H9 (cell line): ENCODE measurements around the gene TENM3. TPM values are rescaled to one million over a fixed set of nuclear protein-coding genes. Genes with fewer than 3 reads are reported as not detected.

ENCODE experiments used
- DNase-seq: peaks from one replicate; pipeline ENCODE4 v3.0.0-alpha.2; 2017
- H2AFZ ChIP-seq: one replicate; pipeline ENCODE4 v1.6.1; 2013; ENCODE audit warnings: mild to moderate bottlenecking, low read length, control low read depth, moderate library complexity
- H2AK5ac ChIP-seq: 2 replicates; pipeline ENCODE4 v1.6.1; 2013; ENCODE audit warnings: low read length, control low read depth, mixed read lengths; ENCODE audit not compliant: insufficient read length
- H2BK120ac ChIP-seq: one replicate; pipeline ENCODE4 v1.6.1; 2013; ENCODE audit warnings: low read depth, mild to moderate bottlenecking, low read length, control low read depth, inconsistent platforms; ENCODE audit not compliant: poor library complexity, severe bottlenecking
- H2BK12ac ChIP-seq: 2 replicates; pipeline ENCODE4 v1.6.1; 2013; ENCODE audit warnings: low read length, control low read depth, mixed read lengths, low read depth; ENCODE audit not compliant: insufficient read length
- H2BK15ac ChIP-seq: 2 replicates; pipeline ENCODE4 v1.6.1; 2013; ENCODE audit warnings: low read depth, low read length, control low read depth
- H2BK20ac ChIP-seq: one replicate; pipeline ENCODE4 v1.6.1; 2013; ENCODE audit warnings: low read depth, mild to moderate bottlenecking, low read length, control low read depth, inconsistent platforms; ENCODE audit not compliant: poor library complexity, severe bottlenecking
- H2BK5ac ChIP-seq: 2 replicates; pipeline ENCODE4 v1.6.1; 2013; ENCODE audit warnings: low read length, control low read depth, mixed read lengths; ENCODE audit not compliant: insufficient read length
- H3K14ac ChIP-seq: 2 replicates; pipeline ENCODE4 v1.6.1; 2013; ENCODE audit warnings: low read length, control low read depth; ENCODE audit not compliant: insufficient read depth
- H3K18ac ChIP-seq: 2 replicates; pipeline ENCODE4 v1.6.1; 2013; ENCODE audit warnings: low read depth, mild to moderate bottlenecking, mixed read lengths, low read length, control low read depth; ENCODE audit not compliant: insufficient read length
- H3K23ac ChIP-seq: 2 replicates; pipeline ENCODE4 v1.6.1; 2013; ENCODE audit warnings: low read length, control low read depth, mixed read lengths, low read depth; ENCODE audit not compliant: insufficient read length
- H3K23me2 ChIP-seq: 2 replicates; pipeline ENCODE4 v1.6.1; 2013; ENCODE audit warnings: low read depth, mild to moderate bottlenecking, mixed read lengths, low read length, control low read depth; ENCODE audit not compliant: insufficient read length, poor library complexity, severe bottlenecking
- H3K27ac ChIP-seq: 2 replicates; pipeline ENCODE4 v1.5.1; 2013; ENCODE audit warnings: low read length, control low read depth, mixed read lengths, low read depth; ENCODE audit not compliant: insufficient read length
- H3K27me3 ChIP-seq: 2 replicates; pipeline ENCODE4 v1.6.1; 2013; ENCODE audit warnings: low read length, control low read depth, inconsistent platforms; ENCODE audit not compliant: insufficient read depth
- H3K4ac ChIP-seq: 2 replicates; pipeline ENCODE4 v1.6.1; 2013; ENCODE audit warnings: low read depth, mild to moderate bottlenecking, control low read depth, inconsistent platforms, low read length, moderate library complexity
- H3K4me1 ChIP-seq: 2 replicates; pipeline ENCODE4 v1.6.1; 2013; ENCODE audit warnings: low read length, control low read depth, inconsistent platforms; ENCODE audit not compliant: insufficient read depth
- H3K4me2 ChIP-seq: 2 replicates; pipeline ENCODE4 v1.6.1; 2013; ENCODE audit warnings: low read length, control low read depth, mixed read lengths; ENCODE audit not compliant: insufficient read length, insufficient read depth
- H3K56ac ChIP-seq: 2 replicates; pipeline ENCODE4 v1.6.1; 2013; ENCODE audit warnings: low read depth, mild to moderate bottlenecking, mixed read lengths, low read length, control low read depth; ENCODE audit not compliant: insufficient read length
- H3K79me1 ChIP-seq: 2 replicates; pipeline ENCODE4 v1.6.1; 2013; ENCODE audit warnings: low read depth, mild to moderate bottlenecking, moderate library complexity, low read length, control low read depth, inconsistent platforms; ENCODE audit not compliant: insufficient read depth, poor library complexity, severe bottlenecking
- H3K79me2 ChIP-seq: 2 replicates; pipeline ENCODE4 v1.6.1; 2013; ENCODE audit warnings: low read length, control low read depth, inconsistent platforms; ENCODE audit not compliant: insufficient read depth
- H3K9ac ChIP-seq: 2 replicates; pipeline ENCODE4 v1.6.1; 2013; ENCODE audit warnings: low read length, control low read depth, mixed read lengths; ENCODE audit not compliant: insufficient read length; ENCODE audit errors: extremely low read depth
- H3K9me3 ChIP-seq: one replicate; pipeline ENCODE4 v1.6.1; 2013; ENCODE audit warnings: low read depth, low read length, inconsistent platforms; ENCODE audit not compliant: control insufficient read depth
- H3T11ph ChIP-seq: one replicate; pipeline ENCODE4 v1.6.1; 2013; ENCODE audit warnings: mild to moderate bottlenecking, low read length, control low read depth, inconsistent platforms
- H4K20me1 ChIP-seq: one replicate; pipeline ENCODE4 v1.6.1; 2013; ENCODE audit not compliant: control insufficient read depth, insufficient read length, insufficient read depth
- H4K5ac ChIP-seq: 2 replicates; pipeline ENCODE4 v1.6.1; 2013; ENCODE audit warnings: low read depth, mild to moderate bottlenecking, mixed read lengths, low read length, control low read depth; ENCODE audit not compliant: insufficient read length
- H4K8ac ChIP-seq: replicated peaks from 2 replicates; pipeline ENCODE4 v1.6.1; 2013; ENCODE audit warnings: low read length, control low read depth, mixed read lengths, low read depth; ENCODE audit not compliant: insufficient read length
- H4K91ac ChIP-seq: 2 replicates; pipeline ENCODE4 v1.6.1; 2013; ENCODE audit warnings: low read depth, mild to moderate bottlenecking, moderate library complexity, mixed read lengths, low read length, control low read depth; ENCODE audit not compliant: insufficient read length
- H3K27ac Mint-ChIP-seq, 3 experiments: 2 replicates in 2 of 3; 3 replicates in 1 of 3; pipeline ENCODE4 v1.8.0; 2020 to 2021; ENCODE audit warnings: mixed read lengths in 3 of 3, mild to moderate bottlenecking in 1 of 3, moderate library complexity in 1 of 3
- H3K27me3 Mint-ChIP-seq: 2 replicates; pipeline ENCODE4 v1.8.0; 2021; ENCODE audit warnings: low read depth, mild to moderate bottlenecking, moderate library complexity, mixed read lengths
- H3K36me3 Mint-ChIP-seq, 3 experiments: 2 replicates in 2 of 3; 3 replicates in 1 of 3; pipeline ENCODE4 v1.8.0; 2020 to 2021; ENCODE audit warnings: low read depth in 3 of 3, mixed read lengths in 3 of 3; ENCODE audit not compliant: insufficient read depth in 1 of 3
- H3K4me1 Mint-ChIP-seq, 2 experiments: 2 replicates each; pipeline ENCODE4 v1.8.0; 2020; ENCODE audit warnings: mixed read lengths in 2 of 2
- H3K4me3 Mint-ChIP-seq, 2 experiments: 2 replicates in 1 of 2; 3 replicates in 1 of 2; pipeline ENCODE4 v1.8.0; 2020 to 2021; ENCODE audit warnings: mild to moderate bottlenecking in 2 of 2, mixed read lengths in 2 of 2, moderate library complexity in 1 of 2
- H3K9me3 Mint-ChIP-seq, 2 experiments: 2 replicates in 1 of 2; 3 replicates in 1 of 2; pipeline ENCODE4 v1.8.0; 2020; ENCODE audit warnings: mild to moderate bottlenecking in 2 of 2, mixed read lengths in 2 of 2, moderate library complexity in 1 of 2
- WGBS: extraction: QIAGEN DNeasy Blood & Tissue Kit; methylation state at CpG from one replicate; pipeline ENCODE4 v1.1.7; 2013; ENCODE audit warnings: missing lambda C conversion rate, low lambda C conversion rate, mixed read lengths; ENCODE audit not compliant: insufficient read length; ENCODE audit errors: extremely low coverage; 5-methylcytosine and 5-hydroxymethylcytosine counted together
- total RNA-seq: library from RNA; stranded (reverse); gene quantifications from 2 replicates; pipeline ENCODE4 v1.2.1, GENCODE V29; 2021
- TF ChIP-seq, protein P1 (sequence below): fragments of 200-600 bp; sonication (generic); conservative IDR thresholded peaks from 3 replicates; pipeline ENCODE4 v1.8.0; 2021; ENCODE audit warnings: antibody characterized with exemption, mild to moderate bottlenecking

The TENM3 gene
- total RNA-seq, 1 experiment from 2014 or later: 49.6 TPM

- no peak overlapping the region for H3T11ph ChIP-seq
- no peak overlapping the region for H4K5ac ChIP-seq
- no peak for DNase-seq
- Mint-ChIP-seq H3K9me3 (peaks cover 6 to 8% of the 10 kb centered on the region in 2 experiments; a peak in 4 of 5 replicates), H3K4me3 (no peak overlapping the region), H3K36me3 (peaks cover 7 to 16% (median 15%) of the 10 kb centered on the region in 3 experiments), H3K4me1 (peaks cover 32 to 36% of the 10 kb centered on the region in 2 experiments), H3K27me3 (no peaks in the 10 kb centered on the region), H3K27ac (no peak overlapping the region)
- H3K9ac ChIP-seq: no peak overlapping the region
- H3K23me2 ChIP-seq: no peaks in the 10 kb centered on the region
- H3K79me2 ChIP-seq: peaks cover 2% of the 10 kb centered on the region; the same call in 1 of the 2 replicates
- H3K9me3 ChIP-seq: no peaks in the 10 kb centered on the region
- H3K27ac ChIP-seq: no peak overlapping the region
- no peak overlapping the region for H3K18ac ChIP-seq
- H2BK12ac ChIP-seq: no peak overlapping the region
- H3K23ac ChIP-seq: no peak overlapping the region
- TF ChIP-seq, protein P1, sequence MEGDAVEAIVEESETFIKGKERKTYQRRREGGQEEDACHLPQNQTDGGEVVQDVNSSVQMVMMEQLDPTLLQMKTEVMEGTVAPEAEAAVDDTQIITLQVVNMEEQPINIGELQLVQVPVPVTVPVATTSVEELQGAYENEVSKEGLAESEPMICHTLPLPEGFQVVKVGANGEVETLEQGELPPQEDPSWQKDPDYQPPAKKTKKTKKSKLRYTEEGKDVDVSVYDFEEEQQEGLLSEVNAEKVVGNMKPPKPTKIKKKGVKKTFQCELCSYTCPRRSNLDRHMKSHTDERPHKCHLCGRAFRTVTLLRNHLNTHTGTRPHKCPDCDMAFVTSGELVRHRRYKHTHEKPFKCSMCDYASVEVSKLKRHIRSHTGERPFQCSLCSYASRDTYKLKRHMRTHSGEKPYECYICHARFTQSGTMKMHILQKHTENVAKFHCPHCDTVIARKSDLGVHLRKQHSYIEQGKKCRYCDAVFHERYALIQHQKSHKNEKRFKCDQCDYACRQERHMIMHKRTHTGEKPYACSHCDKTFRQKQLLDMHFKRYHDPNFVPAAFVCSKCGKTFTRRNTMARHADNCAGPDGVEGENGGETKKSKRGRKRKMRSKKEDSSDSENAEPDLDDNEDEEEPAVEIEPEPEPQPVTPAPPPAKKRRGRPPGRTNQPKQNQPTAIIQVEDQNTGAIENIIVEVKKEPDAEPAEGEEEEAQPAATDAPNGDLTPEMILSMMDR: no peak
- WGBS: no CpG with 5 or more reads among the region's 3 CpGs
- no peak overlapping the region for H3K4me2 ChIP-seq
- H3K79me1 ChIP-seq: no peaks in the 10 kb centered on the region
- no peak overlapping the region for H4K91ac ChIP-seq
- H2AK5ac ChIP-seq: no peak overlapping the region
- no peak overlapping the region for H2AFZ ChIP-seq
- no peak overlapping the region for H2BK120ac ChIP-seq
- H4K8ac ChIP-seq: no peak overlapping the region
- no peak overlapping the region for H2BK15ac ChIP-seq
- H3K4me1 ChIP-seq: peaks cover 5% of the 10 kb centered on the region
- H3K27me3 ChIP-seq: no peaks in the 10 kb centered on the region
- no peak overlapping the region for H3K14ac ChIP-seq
- H3K4ac ChIP-seq: no peak overlapping the region
- H2BK20ac ChIP-seq: no peak overlapping the region
- no peaks in the 10 kb centered on the region for H4K20me1 ChIP-seq
- H2BK5ac ChIP-seq: no peak overlapping the region
- H3K56ac ChIP-seq: no peak overlapping the region
Measured at GRCh38 chr4:182492423-182492822, 249.2 kb downstream of the TENM3 start.
